GM11168 (cell line): Measurements from ENCODE around the gene TMEM169.
"Not testable (repeated sequence)": the region's sequence is repeated elsewhere in the genome, so short reads cannot be mapped to it uniquely, and the experiment has no call there.

Experiments used
- in situ Hi-C: fragments of 300-500 bp; cut with MboI; formaldehyde crosslinking; loops from one replicate; pipeline ENCODE4 v1.12.0; 2022; ENCODE audit warnings: low sequenced_read_pairs; ENCODE audit not compliant: unreplicated experiment

TMEM169 gene

GRCh38 chr2:216070195-216070594 lies 11.5 kb upstream of the TMEM169 start:
- in situ Hi-C loops: no loop called here

GRCh38 chr2:216071111-216071851 lies 10.4 kb upstream of the TMEM169 start:
- in situ Hi-C loops: no loop called here

DNA sequence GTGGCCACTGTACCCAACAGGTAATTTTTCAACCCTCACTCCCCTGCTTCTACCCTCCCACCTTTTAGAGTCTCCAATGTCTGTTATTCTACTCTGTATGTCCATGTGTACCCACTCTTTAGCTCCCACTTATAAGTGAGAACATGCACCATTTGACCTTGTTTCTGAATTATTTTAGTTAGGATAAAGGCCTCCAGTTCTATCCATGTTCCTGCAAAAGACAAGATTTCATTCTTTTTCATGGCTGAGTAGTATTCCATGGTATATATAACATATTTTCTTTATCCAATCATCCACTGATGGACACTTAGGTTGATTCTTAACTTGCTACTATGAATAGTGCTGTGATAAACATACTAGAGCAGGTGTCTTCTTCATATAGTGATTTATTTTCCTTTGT lies 9.2 kb upstream of the TMEM169 start:
- in situ Hi-C loops: no loop called here

DNA sequence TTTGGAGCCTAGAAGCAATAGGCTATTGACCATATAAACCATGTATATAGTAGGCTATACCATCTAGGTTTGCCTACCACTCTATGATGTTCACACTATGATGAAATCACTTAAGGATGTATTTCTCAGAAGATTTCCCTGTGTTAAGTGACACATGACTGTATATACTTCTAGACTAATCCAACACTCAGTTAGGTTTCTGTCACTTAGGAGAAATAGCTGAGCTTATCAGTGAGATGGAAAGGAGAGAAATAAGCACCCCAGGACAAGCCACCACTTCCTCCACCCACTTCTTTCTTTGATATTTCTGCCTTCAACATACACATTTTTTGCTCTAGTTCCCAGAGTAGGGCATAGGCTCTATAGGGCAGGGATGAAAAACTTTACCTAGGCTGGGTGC lies 7.9 kb upstream of the TMEM169 start:
- in situ Hi-C loops: no loop called here

DNA sequence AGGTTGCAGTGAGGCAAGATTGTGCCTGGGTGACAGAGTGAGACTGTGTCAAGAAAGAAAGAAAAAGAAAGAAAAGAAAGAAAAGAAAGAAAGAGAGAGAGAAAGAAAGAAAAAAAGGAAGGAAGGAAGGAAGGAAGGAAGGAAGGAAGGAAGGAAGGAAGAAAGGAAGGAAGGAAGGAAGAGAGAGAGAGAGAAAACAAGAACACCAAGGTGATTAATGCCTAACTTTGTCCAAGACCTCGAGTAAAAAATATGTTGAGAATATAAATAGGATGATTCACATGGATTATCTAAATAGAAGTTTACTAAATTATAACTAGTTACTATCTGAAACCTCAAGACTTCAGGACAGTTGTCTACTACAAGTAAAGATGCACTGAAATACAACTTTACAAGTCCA lies 7.3 kb upstream of the TMEM169 start:
- in situ Hi-C loops: no loop called here

GRCh38 chr2:216074794-216075193 lies 6.9 kb upstream of the TMEM169 start:
- in situ Hi-C loops: no loop called here

DNA sequence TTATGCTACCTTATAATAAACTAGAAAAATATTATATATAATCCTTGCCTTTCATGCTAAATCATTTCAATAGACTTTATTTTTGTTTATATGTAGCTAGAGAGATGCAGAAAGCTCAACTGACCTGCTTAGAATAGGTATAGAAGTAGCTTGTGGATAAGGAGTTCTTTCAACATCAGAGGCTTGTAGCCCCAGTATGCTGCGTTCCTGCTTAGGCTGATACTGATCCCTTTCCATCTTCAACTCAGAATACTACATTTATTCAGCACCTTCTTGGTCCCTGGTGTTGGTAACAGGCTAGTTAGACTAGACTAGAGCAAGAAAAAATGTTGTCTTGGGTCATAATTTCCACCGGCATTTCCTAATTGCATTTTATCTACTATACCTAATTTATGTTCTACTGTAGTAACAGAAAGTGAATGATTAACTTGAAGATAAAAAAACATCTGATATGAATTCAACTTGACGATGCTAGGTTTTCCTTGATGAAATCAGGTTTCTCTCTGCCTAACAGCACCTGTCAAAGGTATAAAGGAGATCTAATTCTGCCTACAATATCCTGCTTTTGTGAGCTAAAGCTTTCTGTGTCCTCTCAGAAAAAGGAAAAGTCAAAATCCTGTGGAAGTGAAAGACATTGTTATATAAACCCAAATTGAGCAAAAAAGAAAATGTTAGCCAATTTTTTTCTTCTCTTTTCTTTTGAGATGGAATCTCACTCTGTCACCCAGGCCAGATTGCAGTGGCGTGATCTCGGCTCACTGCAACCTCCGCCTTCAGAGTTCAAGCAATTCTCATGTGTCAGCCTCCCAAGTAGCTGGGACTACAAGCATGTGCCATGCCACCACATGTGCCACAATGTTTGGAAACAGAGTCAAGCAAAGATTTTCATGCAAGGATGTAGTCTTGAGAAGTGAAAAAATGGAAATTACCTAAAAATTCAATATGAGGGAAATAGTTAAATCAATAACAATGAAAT lies 5.9 kb upstream of the TMEM169 start:
- in situ Hi-C loops: no loop called here

GRCh38 chr2:216078776-216079175 lies 2.9 kb upstream of the TMEM169 start:
- in situ Hi-C loops: no loop called here

GRCh38 chr2:216080048-216080447 lies 1.7 kb upstream of the TMEM169 start:
- in situ Hi-C loops: not testable (repeated sequence)

DNA sequence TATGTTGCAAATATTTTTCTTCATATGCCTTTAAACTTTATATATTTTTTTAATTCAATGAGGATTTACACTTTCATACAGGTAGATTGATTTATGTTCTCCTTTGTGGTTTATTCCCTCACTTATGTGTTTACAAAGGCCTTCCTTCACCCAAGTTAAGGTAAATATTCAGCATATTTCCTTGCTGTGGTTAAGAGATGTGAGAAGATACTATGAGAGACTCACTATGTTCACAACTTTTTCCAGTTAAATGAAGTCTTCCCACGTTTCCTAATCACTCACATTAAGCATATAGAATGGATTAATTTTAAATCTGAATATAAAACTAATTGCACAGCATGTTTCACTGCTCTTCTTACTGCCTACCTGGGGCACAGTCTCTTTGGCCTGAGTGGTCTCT lies 707 bp upstream of the TMEM169 start:
- in situ Hi-C loops: no loop called here

GRCh38 chr2:216082117-216082711 lies 495 bp downstream of the TMEM169 start:
- in situ Hi-C loops: no loop called here

- in situ Hi-C loops: no loop called here
Observed at GRCh38 chr2:216082805-216083204, 1.1 kb downstream of the TMEM169 start.

DNA sequence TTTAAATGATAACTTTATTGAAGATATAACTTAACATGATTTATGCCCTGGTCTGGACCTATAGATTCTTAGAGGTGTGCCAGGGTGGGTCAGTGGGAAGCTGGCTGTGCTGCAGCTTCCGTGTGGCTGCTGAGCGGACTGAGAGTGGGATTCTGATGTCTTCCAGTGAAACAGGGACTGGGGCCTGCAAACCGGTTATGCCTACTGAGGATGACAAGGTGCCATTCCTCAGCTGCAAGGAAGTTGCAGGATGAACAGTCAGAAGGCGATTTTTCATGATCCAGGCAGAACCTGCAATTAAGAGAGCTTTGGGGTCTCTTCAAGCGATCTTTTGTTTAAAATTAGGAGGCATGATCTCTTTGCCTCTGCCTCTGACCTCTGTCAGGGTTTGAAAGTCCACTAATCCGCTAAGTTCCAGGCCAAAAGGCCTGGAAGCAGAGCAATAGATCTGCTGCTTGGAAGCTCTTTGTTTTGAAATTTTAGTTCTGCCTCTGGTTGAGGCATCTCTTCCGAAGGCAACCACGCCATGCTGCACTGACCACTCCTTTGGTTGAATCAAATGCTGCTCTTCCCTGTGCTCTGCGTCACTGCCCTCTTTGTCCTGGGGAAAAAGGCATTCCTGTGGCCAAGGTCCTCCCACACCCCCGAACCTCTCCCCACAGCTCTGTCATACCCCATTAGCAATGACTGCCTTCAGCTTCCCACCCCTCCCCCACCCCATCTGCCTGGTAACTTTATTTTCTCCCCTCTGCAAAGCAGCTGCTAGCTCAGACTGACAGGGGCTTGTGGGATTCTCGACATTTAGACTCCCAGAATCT lies 2.0 kb downstream of the TMEM169 start:
- in situ Hi-C loops: no loop called here

DNA sequence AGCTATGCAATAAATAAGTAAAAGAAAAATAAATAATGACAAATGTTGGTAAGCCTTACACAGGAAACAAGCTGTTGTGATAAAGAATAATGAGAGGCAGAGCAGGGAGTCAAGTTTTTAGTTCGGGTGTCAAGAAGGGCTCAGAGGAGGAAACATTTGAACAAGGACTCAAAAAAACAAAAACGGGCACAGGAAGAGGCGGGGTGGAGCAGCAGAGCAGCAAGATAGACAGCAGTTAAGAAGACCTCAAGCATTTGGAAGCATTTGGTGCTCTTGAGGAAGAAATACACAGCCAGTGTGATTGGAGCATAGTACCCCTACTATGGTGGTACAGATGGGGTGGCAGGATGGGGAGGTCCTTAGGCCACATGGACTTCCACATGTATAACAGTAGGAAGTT lies 2.8 kb downstream of the TMEM169 start:
- in situ Hi-C loops: no loop called here

GRCh38 chr2:216086207-216086893 lies 4.6 kb downstream of the TMEM169 start:
- in situ Hi-C loops: no loop called here

DNA sequence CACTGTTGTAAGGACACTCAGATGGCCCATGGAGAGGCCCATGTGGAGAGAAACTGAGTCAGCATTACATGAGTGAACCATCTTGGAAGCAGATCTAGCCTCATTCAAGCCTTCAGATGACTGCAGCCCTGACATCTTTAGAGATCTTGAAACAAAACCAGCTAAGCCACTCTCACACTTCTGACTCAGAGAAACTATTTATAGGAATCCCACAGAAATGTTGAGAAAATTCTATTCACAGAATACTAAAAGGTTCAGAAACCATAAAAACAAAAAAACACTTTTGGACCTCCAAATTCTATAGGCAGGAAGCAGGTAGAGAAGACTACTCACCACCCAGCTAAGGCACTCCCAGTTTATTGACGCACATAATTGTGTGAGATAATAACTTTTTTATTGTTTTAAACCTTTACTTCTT lies 8.7 kb downstream of the TMEM169 start:
- in situ Hi-C loops: no loop called here

DNA sequence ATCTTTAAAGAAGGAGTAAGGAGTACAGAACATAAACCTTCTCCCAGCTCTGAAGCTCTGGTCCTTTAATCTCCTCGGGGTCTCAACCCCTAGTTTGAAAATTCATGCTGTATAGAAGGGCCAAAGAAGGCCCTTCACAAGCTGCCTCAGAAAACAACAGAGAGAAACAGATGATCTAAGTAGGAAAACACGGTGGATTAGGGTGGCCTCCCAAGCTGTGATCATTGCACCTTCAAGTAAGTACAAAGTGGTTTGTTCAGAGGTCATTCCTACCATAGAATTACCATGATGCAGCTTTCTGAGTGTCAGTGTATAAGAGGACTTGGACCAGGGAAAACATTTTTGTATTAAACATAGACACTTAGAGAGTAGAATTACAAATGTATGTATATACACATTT lies 10.9 kb downstream of the TMEM169 start:
- in situ Hi-C loops: no loop called here

- in situ Hi-C loops: no loop called here
Observed at GRCh38 chr2:216094701-216095100, 13.0 kb downstream of the TMEM169 start.
